ENCODE data around the gene MAGEC3.
"Not testable (repeated sequence)": the region's sequence is repeated elsewhere in the genome, so short reads cannot be mapped to it uniquely, and the experiment has no call there.

The MAGEC3 gene, protein sequence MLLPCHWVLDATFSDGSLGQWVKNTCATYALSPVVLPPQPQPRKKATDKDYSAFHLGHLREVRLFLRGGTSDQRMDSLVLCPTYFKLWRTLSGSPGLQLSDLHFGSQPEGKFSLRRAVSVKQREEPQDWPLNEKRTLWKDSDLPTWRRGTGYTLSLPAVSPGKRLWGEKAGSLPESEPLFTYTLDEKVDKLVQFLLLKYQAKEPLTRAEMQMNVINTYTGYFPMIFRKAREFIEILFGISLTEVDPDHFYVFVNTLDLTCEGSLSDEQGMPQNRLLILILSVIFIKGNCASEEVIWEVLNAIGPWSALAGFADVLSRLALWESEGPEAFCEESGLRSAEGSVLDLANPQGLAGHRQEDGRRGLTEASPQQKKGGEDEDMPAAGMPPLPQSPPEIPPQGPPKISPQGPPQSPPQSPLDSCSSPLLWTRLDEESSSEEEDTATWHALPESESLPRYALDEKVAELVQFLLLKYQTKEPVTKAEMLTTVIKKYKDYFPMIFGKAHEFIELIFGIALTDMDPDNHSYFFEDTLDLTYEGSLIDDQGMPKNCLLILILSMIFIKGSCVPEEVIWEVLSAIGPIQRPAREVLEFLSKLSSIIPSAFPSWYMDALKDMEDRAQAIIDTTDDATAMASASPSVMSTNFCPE

GRCh38 chrX:141838016-141838415 lies at the start of gene MAGEC3:
Gene MAGEC3, plus strand, starts transcription at chrX:141838316. Its CDS starts 0 bp downstream, at chrX:141838316.
- DNase-seq = no peak

DNA sequence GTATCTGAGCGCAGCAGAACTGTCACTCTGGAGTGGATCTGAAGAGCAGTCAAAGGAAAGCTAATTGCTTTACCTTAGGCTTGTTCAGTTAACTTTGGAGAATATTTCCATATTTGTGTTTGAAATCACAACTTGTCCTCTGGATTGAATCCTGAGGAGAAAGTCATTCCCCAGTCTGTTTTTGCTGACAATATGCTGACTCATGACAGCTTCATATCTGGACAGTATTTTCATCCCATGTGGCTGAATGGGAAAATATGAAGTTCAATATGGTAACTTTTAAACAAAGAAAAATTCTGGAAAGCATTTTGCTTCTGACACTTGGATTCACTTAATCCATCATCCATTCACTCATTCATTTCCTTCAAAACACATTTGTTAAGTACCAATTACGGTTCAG lies 46.3 kb upstream of the MAGEC3 start:
- no peak for DNase-seq

GRCh38 chrX:141811438-141811837 lies 26.7 kb upstream of the MAGEC3 start:
- DNase-seq = no peak

DNA sequence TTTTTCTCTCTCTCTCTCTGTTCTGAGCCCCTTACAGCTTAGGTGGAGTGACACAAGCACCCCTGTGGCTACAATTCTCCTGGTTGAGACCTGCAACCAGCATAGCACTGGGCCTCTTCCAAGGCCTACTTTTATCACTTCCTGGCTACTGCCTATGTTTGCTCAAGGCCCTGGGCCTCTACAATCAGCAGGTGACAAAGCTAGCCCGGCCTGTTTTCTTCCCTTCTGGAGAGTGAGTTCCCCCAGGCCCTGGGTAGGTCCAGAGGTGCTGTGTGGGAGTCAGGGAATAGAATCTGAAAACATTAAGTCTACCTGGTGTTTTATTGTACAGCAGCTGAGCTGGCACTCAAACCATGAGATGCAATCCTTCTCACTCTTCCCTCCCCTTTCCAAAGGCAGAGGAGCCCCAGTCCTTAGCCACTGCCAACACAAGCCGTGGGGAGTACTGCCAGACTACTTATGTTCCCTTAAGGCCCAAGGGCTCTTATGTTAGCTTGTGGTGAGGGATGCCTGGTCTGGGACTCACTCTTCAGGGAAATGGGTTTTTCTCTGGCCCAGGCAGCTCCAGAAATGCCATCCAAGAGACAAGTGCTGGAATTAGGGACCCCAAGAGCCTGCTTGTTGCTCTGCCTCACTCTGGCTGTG lies 23.8 kb upstream of the MAGEC3 start:
- no peak for DNase-seq

GRCh38 chrX:141815904-141816303 lies 22.2 kb upstream of the MAGEC3 start:
- no peak for DNase-seq

DNA sequence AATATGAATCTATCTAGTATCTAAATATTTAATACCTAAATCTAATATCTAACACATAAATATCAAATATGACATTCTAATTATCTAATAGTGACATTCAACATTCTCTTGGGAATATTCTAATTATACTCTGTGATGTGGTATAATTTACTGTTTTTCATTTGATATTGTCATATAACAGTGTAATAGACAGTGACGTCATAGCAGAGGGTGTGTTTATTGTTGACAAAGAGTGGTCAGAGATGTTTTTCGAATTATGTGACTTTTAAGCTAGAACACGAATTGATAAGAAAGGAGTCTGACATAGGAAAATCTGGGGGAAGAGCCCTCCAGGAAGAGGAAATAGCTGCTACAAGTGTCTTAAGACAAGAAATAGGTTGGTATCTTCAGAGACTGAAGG lies 5.9 kb upstream of the MAGEC3 start:
- DNase-seq = no peak

GRCh38 chrX:141839856-141840255 lies 1.7 kb downstream of the MAGEC3 start:
- no peak for DNase-seq

DNA sequence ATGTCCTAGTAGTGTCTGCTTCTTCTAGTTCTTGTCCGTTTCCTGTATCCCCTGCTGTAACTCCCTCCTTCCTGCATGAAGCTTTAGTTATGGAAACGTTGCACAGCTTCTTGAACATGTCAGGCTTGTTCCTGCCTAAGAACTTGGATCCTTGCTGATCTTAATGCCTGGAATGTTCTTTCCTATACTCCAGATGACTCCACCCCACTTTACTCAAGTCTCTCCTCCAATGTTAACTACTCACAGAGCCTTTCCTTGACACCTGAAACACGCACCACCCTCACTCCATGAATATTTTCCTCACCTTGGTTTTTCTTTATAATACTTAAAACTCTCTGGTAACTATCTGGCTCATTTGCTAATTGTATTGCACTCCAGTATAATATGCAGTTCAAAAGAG lies 19.4 kb downstream of the MAGEC3 start:
- no peak for DNase-seq

GRCh38 chrX:141879616-141880015 lies 41.5 kb downstream of the MAGEC3 start:
- DNase-seq = no peak

DNA sequence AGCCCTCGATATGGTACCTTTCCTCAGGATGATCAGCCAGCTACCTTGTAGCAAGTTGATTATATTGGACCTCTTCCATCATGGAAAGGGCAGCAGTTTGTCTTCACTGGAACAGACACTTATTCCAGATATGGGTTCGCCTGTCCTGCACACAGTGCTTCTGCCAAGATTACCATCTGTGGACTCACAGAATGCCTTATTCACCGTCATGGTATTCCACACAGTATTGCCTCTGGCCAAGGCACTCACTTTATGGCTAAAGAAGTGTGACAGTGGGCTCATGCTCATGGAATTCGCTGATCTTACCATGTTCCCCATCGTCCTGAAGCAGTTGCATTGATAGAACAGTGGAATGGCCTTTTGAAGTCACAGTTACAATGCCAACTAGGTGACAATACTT lies 50.7 kb downstream of the MAGEC3 start:
- DNase-seq = not testable (repeated sequence)

- DNase-seq = no peak
These were observed 56.6 kb downstream of the MAGEC3 start for GRCh38 chrX:141894733-141895132.

DNA sequence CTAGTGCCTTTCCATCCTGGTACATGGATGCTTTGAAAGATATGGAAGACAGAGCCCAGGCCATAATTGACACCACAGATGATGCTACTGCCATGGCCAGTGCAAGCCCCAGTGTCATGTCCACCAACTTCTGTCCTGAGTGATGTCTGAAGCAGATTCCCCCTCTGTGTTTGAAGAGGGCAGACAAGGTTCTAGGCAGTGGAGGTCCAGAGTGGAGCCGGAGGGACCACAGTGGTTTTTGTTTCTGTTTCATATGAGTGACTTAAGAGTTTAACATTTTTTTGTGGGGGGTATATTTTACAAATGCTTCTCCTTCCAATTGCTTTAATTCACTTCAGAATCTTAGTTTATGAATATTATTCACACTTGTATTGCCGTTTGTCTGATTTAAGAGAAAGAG lies 59.6 kb downstream of the MAGEC3 start:
- no peak for DNase-seq

DNA sequence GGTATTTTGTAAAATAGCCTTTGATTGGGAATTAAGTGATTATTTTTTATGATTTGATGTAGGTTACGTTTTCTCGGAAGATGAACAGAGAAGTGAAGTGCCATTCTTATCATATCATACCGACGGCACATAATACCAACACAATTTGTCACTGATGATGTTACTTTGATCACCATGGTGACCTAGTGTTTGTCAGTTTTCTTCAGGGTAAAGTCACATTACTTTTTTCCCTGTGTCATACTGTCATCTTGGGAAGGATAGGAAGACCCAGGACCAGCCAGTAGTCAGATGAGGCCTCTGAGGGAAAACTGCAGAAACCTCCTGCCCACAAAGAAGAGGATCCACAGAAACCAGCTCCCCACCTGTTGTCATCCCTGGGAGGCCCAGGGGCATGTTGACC lies 64.2 kb downstream of the MAGEC3 start:
- DNase-seq = no peak

- DNase-seq = no peak
These were observed 65.5 kb downstream of the MAGEC3 start, which contains the start of gene MAGEC1 for GRCh38 chrX:141903400-141904155. Gene MAGEC1, plus strand, starts transcription at chrX:141903894. Its CDS starts 1,179 bp downstream, at chrX:141905073.

- no peak for DNase-seq
These were observed 66.1 kb downstream of the MAGEC3 start for GRCh38 chrX:141904262-141904661.

DNA sequence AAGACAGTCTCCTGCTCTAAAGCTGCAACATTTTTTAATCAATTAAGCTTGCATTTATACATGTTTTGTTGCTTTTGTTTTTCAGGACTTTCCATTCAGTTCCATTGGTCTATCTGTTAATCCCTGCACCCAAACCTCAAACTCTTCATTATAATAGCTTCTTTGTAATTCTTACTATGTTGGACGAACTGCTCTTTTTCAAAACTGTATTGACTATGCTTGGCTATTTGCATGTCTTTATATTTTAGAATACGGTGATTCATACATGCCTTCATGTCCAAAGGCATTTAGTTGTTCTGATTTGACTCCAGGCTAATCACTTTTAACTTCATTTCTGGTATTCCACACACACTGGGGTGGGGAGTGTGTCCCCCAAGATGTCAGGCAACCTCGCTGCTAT lies 79.7 kb downstream of the MAGEC3 start:
- DNase-seq = no peak

- DNase-seq = no peak
These were observed 86.2 kb downstream of the MAGEC3 start for GRCh38 chrX:141924293-141924692.

- DNase-seq = no peak
These were observed 90.3 kb downstream of the MAGEC3 start for GRCh38 chrX:141928432-141928831.

DNA sequence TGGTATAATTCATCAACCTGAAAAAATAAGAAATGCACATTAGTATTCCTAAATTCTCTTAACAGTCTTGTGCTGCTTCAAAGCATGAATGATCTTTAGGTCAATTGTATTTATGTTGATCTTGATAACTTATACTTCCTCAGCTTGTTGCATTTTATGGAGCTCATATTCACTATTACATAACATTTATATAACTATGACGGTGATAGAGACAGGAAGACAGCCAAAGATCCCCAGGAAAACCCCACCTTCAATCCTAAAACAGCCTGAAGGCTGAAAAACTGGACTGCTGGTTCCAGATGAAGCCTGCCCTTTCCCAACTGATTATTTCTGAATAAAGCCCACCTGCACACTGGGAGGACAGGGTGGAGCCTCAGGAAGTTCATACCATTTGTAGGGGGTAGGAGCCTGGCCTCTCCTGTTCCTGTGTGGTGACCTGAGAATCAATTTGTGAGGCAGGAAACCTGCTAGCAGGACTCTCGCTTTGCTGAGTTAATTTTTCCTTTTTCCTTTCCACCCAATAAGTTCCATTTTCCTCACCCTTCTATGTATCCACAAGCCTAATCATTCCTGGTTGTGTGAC lies 96.0 kb downstream of the MAGEC3 start:
- no peak for DNase-seq

GRCh38 chrX:141935645-141936044 lies 97.5 kb downstream of the MAGEC3 start:
- no peak for DNase-seq

GRCh38 chrX:141936080-141936479 lies 98.0 kb downstream of the MAGEC3 start:
- no peak for DNase-seq

GRCh38 chrX:141941234-141941633 lies 103.1 kb downstream of the MAGEC3 start:
- DNase-seq = no peak

GRCh38 chrX:141945426-141945825 lies 107.3 kb downstream of the MAGEC3 start:
- no peak for DNase-seq
